ENCODE measurements around the gene NAALADL2. TPM values are rescaled to one million over a fixed set of nuclear protein-coding genes. Genes with fewer than 3 reads are reported as not detected.

NAALADL2 gene
- total RNA-seq, 1 experiment from 2014 or later = 1.6 TPM

GRCh38 chr3:175020101-175020500, 161.0 kb downstream of the NAALADL2 start:
- Histone ChIP-seq H3K79me1 (ENCODE audit: insufficient read depth, low read depth, low read length, poor library complexity, severe bottlenecking) (no peaks in the 10 kb centered on the region), H2AK5ac (ENCODE audit: insufficient read length, low read length) (no peak overlapping the region), H3K56ac (ENCODE audit: insufficient read length, low read depth, low read length) (no peak overlapping the region), H3K14ac (ENCODE audit: insufficient read depth, low read length) (no peak overlapping the region), H3K23ac (ENCODE audit: insufficient read length, low read depth, low read length) (no peak overlapping the region), H4K20me1 (ENCODE audit: control insufficient read depth, insufficient read depth, insufficient read length) (no peaks in the 10 kb centered on the region), H2BK15ac (ENCODE audit: low read depth, low read length) (no peak overlapping the region), H3K4me1 (ENCODE audit: insufficient read depth, low read length) (peaks cover 4% of the 10 kb centered on the region; the same call in 1 of the 2 replicates), H3K79me2 (ENCODE audit: insufficient read depth, low read length) (no peaks in the 10 kb centered on the region), H3T11ph (ENCODE audit: low read length) (no peak overlapping the region), H2AFZ (ENCODE audit: low read length) (no peak overlapping the region), H2BK12ac (ENCODE audit: insufficient read length, low read depth, low read length) (no peak overlapping the region), H3K9me3 (ENCODE audit: control insufficient read depth, low read depth, low read length) (no peaks in the 10 kb centered on the region), H4K8ac (replicated peaks; ENCODE audit: insufficient read length, low read depth, low read length) (no peak overlapping the region), H3K27me3 (ENCODE audit: insufficient read depth, low read length) (no peaks in the 10 kb centered on the region), H3K4ac (ENCODE audit: low read depth, low read length) (no peak overlapping the region), H4K91ac (ENCODE audit: insufficient read length, low read depth, low read length) (no peak overlapping the region), H3K23me2 (ENCODE audit: insufficient read length, low read depth, low read length, poor library complexity, severe bottlenecking) (no peaks in the 10 kb centered on the region), H3K9ac (ENCODE audit: extremely low read depth, insufficient read length, low read length) (no peak overlapping the region), H2BK20ac (ENCODE audit: low read depth, low read length, poor library complexity, severe bottlenecking) (no peak overlapping the region), H2BK120ac (ENCODE audit: low read depth, low read length, poor library complexity, severe bottlenecking) (no peak overlapping the region), H3K4me2 (ENCODE audit: insufficient read depth, insufficient read length, low read length) (no peak overlapping the region), H4K5ac (ENCODE audit: insufficient read length, low read depth, low read length) (no peak overlapping the region), H2BK5ac (ENCODE audit: insufficient read length, low read length) (no peak overlapping the region), H3K18ac (ENCODE audit: insufficient read length, low read depth, low read length) (no peak overlapping the region), H3K27ac (ENCODE audit: insufficient read length, low read depth, low read length) (no peak overlapping the region)
- WGBS (ENCODE audit: extremely low coverage, insufficient read length, low lambda C conversion rate) = no CpG with 5 or more reads among the region's 1 CpG
- H3K36me3 Mint-ChIP-seq (ENCODE audit: insufficient read depth in 1 of 3, low read depth in 3 of 3) = no peaks in the 10 kb centered on the region
- H3K9me3 Mint-ChIP-seq = no peaks in the 10 kb centered on the region
- DNase-seq = no peak
- no peaks in the 10 kb centered on the region for H3K27me3 Mint-ChIP-seq (ENCODE audit: low read depth)
- no peak overlapping the region for H3K27ac Mint-ChIP-seq
- TF ChIP-seq, protein P1, sequence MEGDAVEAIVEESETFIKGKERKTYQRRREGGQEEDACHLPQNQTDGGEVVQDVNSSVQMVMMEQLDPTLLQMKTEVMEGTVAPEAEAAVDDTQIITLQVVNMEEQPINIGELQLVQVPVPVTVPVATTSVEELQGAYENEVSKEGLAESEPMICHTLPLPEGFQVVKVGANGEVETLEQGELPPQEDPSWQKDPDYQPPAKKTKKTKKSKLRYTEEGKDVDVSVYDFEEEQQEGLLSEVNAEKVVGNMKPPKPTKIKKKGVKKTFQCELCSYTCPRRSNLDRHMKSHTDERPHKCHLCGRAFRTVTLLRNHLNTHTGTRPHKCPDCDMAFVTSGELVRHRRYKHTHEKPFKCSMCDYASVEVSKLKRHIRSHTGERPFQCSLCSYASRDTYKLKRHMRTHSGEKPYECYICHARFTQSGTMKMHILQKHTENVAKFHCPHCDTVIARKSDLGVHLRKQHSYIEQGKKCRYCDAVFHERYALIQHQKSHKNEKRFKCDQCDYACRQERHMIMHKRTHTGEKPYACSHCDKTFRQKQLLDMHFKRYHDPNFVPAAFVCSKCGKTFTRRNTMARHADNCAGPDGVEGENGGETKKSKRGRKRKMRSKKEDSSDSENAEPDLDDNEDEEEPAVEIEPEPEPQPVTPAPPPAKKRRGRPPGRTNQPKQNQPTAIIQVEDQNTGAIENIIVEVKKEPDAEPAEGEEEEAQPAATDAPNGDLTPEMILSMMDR (conservative IDR thresholded peaks at IDR 0.05) = no peak
- no peak overlapping the region for H3K4me3 Mint-ChIP-seq
- H3K4me1 Mint-ChIP-seq = peaks cover 30 to 31% of the 10 kb centered on the region in 2 experiments

Measured in H9 (cell line).